Measurements from ENCODE around the gene SH3PXD2B.
"Not testable (repeated sequence)": the region's sequence is repeated elsewhere in the genome, so short reads cannot be mapped to it uniquely, and the experiment has no call there.

SH3PXD2B gene

DNA sequence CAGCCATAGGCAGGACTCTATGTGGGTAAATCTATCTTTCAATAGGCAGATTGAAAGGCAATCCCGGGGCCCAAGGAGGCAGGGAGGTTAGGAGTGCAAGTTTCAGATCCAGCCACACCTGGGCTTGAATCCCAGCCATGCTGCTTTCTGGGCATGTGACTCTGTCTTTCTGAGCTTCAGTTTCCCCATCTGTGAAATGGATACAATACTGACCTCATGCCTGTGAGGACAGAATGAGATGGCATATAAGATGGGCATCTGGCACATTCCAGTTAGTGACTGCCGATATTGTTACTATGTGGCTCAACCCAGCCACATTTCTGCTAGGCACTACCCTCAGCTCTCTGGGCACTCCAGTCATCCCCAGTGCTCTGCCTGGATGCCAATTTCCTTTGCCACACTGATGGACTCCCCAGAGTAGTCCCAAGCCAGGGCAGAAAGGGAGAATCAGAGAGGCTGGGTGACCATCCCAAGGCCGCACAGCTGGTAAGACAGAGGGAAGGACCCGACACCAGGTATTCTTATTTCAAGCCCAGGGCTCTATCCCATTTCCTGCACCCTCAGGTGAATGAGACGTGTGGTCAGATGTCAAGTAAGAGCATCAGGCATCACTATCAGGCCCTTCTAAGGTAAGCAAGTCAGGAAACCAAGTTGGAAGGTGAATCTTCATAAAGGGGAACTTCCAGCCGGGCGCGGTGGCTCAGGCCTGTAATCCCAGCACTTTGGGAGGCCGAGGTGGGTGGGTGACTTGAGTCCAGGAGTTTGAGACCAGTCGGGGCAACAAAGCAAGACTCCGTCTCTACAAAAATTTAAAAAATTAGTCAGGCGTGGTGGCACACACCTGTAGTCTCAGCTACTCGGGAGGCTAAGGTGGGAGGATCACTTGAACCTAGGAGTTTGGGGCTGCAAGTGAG lies 38.7 kb downstream of the SH3PXD2B start:
- DNase-seq = no peak

DNA sequence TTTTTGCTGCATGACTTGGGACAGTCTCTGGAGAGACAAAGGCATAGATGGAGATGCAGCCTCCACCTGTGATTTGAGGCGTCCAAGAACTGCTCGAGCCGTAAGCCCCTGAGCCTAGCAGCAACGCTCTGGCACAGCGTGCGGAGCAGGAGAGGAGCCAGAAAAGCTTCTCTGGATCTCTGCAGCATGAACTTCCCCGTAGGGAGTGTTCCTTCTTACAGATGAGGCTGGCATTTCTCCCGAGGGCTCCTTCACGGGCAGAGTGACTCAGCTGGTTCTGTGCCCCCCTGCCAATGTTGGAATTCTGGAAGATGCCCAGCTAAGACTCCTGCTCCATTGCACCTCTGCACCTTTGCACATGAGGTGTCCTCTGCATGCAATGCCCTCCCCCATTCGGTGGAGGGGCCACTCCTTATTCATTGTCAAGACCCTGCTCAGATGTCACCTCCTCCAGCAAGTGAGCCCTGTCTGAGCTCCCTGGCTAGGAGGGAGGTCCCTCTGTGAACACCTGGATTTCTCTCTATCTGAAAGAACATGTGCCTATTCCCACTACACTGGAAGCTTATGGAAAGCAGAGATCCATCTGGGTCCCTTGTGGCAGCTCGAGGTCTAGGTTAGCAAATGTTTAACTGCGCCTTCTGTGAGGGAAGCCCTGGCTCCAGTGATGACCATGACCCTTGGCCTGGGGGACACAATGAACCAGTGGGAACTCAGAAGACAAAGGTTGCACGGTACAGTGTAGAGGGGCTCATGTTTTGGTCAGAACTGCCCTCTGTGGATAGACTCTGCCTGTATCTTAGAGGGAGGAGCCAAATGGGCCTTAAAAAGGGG lies 39.6 kb downstream of the SH3PXD2B start:
- no peak for DNase-seq

DNA sequence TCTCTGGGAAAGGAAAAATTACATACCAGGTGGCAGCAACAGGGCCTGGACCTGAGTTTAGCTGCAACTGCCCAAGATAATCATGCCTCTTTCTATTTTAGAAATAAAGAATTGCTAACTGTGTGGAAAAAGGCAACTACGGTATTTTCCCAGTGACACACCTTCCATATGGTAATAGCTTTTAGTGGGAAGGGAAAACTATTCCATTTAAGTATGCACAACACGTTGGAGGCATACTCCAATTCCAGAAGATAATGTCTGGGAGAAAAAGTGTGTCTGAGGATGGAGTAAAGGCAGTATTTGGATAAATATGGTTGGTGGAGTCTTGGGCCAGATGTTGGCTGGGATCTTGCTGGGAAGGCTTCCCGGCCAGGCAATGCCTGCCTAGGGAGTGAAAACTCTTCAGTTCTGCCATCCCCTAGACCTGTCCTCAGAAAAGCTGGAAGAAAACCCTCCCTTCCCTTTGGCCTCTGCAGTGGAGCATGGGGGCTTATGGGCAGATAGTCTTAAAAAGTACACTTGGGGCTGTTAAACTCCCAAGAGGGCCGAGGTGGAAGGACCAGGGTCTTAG lies 40.6 kb downstream of the SH3PXD2B start:
- DNase-seq = no peak

DNA sequence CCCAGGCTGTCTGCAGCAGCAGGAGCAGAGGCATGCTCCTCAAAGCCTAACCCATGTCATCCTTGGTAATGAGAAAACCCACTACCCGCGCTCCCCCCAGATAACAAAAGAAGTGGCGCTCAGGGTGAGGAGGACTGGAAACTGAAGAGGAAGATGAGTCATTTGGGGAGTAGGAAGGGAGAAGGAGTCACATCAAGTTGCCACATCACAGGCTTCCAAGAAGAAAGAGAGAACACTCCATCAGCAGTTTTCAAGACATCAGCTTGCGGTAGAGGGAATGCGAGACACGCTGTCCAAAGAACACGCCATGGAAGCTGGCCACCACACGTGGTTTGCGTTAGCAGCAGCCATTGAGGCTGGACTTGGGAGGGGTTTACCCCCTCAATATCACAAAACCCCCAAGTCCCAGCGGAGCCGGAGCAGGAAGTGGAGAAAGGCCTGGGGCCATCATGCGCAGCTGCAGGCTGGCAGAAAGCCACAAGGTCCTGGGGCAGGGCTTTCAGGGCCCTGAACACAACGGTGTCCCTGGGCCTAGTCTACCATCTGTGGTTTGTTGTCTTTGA lies 41.5 kb downstream of the SH3PXD2B start:
- no peak for DNase-seq

DNA sequence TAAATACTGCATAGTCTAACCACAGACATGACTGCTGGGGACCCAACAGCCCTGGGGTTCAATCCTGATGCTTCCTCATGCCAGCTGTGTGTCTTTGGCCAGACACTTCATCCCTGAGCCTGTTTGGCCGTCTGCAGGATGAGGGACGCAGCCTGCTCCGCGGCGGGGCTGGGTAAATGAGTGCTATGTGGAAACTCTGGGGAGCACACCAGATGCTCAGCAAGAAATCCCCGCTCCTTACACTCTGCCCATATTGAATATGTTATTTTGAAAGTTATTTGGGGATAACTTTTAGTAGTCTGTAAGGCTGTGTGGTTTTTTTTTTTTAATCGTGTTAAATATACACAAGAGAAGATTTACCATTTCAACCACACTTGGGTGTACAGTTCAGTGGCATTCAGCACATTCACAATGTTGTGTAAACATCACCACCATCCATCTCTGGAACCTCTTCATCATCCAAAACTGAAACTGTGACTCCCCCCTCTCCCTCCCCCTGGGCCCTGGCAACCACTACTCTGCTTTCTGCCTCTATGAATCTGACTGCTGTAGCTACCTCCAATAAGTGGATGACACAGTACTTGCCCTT lies 42.7 kb downstream of the SH3PXD2B start:
- no peak for DNase-seq

DNA sequence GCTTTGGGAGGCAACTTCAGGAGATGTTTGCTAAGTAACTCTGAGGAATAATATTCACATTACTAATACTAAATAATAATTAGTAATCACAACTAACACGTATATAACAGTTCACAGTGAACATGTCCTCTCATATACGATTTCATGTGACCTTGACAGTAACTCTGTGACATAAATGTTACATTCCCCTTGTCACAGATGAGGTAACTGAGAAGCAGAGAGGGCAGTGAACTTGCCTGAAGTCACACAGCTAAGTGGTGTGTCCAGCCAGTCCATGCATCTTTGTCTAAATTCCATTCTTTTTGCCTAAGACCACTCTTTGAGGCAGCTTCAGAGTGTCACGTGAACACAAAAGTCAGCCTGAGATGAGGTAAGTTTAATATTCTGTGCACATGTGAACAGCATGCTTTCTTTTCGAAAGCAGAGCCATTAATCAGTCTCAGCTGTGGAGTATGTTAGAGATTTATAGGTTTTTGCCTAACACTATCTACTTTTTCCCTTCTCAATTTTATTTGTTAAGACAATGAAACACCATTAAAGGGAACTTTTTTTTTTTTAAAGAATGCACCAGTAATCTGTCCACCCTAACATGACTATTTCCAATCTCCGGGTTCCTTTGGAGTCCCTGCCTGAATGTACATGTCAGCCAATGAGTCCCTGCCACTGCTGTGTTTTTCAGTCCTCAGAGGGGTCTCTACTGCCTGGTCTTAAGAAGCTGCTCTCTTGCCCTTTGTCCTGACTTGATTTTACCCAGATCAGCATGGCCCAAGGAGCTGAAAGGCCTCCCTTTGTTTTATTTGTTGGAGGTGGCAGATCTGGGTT lies 43.5 kb downstream of the SH3PXD2B start:
- no peak for DNase-seq

DNA sequence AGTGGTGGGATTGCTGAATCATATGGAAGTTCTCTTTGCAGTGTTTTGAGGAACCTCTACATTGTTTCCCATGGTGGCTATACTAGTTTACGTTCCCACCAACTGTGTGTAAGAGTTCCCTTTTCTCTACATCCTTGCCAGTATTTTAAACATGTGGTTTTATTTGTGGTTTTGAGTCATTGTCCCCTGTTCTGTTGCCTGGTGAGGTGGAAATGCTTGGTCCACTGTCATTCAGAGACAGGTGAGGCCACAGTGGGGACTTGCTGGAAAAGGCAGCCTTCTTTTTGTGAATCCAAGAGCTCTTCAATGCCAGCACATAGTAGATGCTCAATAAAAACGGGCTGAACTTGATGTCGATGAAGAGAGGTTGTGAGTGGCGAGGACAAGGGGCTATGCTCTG lies 44.2 kb downstream of the SH3PXD2B start:
- no peak for DNase-seq

DNA sequence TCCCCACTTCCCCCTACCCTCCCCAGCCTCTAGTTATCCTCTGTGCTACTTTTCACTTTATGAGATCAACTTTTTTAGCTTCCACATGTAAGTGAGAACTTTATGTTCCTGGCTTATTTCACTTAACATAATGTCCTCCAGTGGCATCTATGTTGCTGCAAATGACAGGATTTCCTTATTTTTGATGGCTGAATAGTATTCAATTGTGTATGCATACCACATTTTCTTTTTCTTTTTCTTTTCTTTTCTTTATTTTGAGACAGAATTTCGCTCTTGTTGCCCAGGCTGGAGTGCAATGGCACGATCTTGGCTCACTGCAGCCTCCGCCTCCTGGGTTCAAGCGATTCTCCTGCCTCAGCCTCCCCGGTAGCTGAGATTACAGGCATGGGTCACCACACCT lies 44.8 kb downstream of the SH3PXD2B start:
- not testable (repeated sequence) for DNase-seq

DNA sequence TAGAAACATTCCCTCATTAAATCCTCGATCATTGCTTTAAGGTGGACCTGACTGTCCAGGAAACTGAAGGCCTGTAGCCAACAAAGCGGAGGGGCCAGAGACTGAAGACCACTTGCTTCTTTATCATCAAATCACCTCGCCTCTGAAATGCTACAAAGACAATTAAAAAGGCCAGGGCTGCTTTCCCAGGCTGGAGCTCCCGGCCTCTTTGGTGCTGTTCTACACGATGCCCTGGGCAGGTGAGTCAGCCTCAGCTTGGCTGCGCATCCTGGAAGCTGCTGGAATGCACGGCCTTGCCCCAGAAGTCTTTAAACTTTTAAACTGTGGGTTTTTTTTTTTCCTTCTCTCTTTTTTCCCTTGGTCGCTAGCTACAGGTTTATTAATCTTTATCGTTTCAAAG lies 46.5 kb downstream of the SH3PXD2B start:
- no peak for DNase-seq

DNA sequence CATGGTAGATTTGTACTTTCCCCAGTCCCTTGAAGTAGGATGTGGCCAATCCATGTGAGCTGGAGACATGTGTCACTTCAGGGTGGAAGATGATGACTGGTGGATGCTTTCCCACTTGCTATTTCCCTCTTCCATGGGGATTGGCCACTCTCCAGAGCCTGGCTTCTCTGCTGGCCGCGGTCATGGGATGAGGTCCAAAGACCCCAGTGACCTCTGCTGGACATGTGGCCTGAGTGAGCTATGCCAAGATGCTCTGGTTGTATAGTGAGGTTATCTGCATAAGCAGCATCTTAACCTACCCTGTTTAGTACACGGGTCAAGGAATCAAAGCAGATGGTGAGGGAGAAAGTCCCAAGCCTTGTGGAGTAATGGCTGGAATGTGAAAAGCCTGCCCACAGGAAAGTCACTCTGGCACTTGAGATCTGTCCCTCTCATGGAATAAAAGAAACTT lies 47.1 kb downstream of the SH3PXD2B start:
- DNase-seq = no peak

DNA sequence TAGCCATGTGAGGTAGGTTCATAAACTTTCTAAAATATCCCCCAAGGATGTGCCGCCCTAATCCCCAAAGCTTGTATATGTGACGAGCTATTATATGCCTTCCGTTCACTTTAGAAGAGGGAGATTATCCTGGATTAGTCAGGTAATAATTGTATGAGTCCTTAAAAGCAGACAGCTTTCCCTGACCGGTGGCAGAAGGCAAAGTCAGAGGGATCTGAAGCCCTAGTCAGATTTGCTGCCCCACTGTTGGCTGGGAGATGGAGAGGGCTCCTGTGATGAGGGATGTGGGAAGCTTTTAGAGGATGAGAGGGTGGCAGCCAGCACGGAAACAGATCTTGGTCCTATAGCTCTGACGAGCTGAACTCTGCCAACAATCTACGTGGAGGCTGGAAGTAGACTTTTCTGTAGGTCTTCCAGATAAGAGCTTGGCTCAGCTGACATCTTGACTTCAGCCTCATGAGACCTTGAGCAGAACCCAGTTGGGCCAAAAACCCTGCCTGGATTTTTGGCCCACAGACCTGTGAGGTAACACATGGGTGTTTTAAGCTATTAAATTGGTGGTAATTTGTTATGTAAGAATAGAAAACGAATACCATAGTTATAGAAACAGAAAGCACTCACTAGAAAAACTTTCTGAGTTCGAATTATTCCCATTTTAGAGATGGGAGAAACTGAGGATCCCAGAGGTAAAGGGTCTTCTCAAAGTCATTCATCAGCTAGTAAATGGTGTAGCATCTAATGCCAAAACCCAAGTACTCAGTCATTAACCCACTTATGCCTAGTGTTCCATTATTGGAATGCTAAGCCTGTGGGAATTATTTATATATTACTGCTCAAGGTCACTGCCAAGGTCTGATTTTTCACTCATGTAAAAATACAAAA lies 48.9 kb downstream of the SH3PXD2B start:
- no peak for DNase-seq

DNA sequence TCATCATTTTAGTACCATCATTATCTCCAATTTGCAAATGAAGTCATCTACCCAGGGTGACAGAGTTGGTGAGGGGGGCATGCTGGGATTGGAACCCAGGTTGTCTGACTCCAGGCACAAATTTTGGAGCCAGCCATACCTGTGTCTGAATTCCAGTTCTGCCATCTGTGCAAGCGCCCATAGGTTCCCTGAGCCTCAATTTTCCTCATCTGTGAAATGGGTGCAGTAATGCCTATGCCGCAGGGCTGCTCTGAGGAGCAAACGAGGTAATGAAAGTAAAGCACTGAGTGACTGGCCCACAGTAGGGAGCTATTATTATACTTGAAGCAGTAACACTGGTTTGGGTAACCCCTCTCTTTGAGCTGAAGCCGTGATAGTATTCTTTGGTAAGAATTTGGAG lies 49.6 kb downstream of the SH3PXD2B start:
- no peak for DNase-seq

DNA sequence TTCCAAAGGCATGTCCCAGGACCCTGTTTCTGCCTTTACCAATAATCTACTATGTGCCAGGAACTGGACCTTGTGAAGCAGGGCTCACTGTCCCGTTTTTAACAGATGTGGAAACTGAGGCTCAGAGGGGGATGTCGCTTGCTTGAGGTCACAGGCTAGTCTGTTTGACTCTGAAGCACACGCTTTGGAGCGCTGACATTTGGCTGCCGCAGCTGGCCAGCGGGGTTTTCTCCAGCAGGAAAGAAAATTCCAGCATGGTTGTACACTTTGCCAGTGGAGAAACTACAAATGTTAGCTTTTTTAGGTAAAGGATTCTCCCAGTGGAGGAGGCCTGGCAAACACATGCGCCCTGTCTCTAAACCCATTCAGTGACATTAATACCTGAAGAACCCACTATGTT lies 50.5 kb downstream of the SH3PXD2B start:
- DNase-seq = no peak

DNA sequence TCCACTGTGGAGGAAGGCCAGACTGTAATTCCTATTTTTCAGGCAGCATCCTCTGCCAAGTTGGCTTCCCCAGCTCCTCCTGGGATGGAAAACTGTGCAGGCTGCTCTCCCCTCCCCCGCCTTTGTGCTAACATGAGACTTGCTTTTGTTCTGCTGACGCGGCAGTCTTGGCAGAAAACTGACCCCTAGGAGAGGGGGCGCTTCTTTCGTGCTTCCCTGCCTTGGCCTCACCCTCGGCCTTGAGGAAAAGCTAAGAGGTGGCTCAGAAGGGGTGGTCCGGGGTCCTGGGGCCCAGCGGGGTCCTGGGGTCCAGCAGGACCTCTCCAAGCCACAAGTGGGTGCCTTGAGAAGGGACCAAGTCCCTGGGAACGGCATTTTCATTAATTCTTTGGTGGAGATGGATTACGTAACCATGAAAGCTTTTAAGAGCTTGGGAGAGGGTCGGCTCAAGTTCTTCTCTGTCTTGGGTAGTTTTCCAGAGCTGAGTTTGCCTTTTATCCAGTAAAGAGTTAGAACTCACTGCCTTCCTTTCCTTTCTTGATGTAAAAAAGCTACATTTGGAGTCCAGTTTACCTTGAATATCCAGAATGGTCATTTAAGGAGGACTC lies 51.0 kb downstream of the SH3PXD2B start:
- no peak for DNase-seq

DNA sequence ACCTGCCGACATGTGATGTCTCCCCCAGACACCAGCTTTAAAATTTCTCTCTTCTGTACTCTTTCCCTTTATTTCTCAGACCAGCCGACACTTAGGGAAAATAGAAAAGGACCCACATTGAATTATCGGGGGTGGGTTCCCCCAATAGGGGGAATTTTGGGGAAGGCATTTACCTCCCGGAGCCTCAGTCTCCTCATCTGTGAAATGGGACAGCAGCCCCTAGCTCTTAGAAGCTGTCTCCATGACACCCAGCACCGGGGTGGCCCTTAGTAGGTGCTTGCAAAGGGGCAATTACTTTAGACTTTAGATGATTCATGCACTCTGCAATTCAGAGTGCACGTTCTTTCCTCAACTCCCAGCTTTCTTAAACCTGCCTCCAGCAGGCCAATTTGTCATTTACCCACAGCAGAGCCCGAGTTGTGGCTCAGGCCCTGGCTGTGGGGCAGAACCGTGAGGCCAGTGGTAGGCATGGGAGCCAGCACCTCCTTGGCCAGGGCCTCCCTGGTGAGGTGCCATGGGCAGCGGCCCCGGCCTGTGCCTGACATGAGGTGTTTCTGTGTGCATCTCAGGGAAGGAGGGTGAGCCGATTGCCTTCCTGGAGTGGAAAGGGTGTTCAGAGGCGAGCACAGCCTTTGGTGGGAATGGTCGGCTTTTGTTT lies 51.7 kb downstream of the SH3PXD2B start:
- DNase-seq = no peak

DNA sequence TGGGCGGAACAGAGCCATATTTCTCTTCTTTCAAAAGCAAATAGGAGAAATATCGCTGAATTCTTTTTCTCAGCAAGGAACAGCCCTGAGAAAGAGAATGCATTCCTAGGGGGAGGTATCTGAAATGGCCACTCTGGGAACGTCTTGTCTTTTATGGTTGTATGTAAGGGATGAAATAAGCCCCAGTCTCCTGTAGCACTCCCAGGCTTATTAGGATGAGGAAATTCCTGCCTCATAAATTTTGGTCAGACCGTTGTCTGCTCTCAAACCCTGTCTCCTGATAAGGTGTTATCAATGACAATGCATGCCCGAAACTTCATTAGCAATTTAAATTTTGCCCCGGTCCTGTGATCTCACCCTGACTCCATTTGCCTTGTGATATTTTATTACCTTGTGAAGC lies 52.3 kb downstream of the SH3PXD2B start:
- DNase-seq = not testable (repeated sequence)

DNA sequence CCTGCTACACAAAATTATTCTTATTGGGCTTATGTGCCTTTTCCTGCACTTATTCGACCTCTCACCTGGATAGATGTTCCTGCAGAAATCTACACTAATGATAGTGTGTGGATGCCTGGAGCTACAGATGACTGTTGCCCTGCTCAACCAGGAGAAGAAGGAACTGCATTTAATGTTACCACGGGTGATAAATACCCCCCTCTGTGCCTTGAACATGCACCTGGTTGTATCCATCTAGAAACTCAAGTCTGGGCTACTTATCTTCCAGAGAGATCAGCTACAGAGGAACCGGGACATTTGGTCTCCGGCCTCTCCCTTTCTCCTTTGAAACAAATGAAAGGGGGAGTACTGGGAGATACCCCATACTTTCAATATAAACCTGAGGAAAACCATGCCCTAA lies 54.5 kb downstream of the SH3PXD2B start:
- DNase-seq = no peak

DNA sequence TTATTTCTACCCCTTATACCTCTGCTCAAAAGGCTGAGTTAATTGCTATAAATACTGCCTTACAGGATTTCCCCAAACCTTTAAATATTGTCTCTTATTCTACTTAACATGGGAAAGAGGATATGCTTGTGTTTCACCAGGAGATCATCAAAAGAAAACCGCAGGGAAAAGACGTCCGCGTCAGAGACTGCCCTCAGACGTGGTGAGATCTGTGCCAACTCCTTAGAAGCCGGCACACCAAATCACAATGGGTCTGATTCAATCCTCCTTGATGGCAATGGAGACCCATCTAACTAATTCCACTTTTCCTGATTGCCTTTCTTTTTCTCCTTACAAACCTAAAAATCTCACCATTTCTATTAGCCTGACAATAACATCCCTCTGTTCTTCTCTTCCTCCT lies 55.0 kb downstream of the SH3PXD2B start:
- DNase-seq = no peak

DNA sequence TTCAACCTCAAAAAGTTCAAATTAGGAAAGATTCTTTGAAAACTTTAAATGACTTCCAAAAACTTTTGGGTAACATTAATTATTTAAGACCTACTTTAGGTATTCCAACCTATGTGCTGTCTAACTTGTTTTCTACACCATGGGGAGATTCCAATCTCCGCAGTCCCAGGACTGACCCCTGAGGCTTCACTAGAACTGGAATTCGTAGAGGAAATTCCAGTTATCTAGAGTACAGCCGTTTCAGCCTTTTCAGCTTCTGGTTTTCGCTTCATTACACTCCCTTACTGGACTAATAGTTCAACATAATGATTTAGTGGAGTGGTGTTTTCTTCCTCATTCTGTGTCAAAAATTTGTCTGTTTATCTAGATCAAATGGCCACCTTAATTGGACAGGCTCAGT lies 55.7 kb downstream of the SH3PXD2B start:
- not testable (repeated sequence) for DNase-seq

DNA sequence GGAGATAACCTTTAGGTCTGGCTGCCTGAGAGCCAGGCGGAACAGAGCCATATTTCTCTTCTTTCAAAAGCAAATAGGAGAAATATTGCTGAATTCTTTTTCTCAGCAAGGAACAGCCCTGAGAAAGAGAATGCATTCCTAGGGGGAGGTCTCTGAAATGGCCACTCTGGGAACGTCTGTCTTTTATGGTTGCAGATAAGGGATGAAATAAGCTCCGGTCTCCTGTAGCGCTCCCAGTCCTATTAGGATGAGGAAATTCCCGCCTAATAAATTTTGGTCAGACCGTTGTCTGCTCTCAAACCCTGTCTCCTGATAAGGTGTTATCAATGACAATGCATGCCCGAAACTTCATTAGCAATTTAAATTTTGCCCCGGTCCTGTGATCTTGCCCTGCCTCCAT lies 57.3 kb downstream of the SH3PXD2B start:
- not testable (repeated sequence) for DNase-seq

Measured in NCI-H510A treated with DMSO at 0.1 percent for 48 hours (cell line).